Measurements from ENCODE around the gene RPTOR.

Gene RPTOR

GRCh38 chr17:80902197-80902962 lies 357.7 kb downstream of the RPTOR start:
- DNase-seq = no peak

GRCh38 chr17:80902963-80903611 lies 358.4 kb downstream of the RPTOR start:
- no peak for DNase-seq

- DNase-seq = no peak
Observed at GRCh38 chr17:80904036-80904753, 359.6 kb downstream of the RPTOR start.

DNA sequence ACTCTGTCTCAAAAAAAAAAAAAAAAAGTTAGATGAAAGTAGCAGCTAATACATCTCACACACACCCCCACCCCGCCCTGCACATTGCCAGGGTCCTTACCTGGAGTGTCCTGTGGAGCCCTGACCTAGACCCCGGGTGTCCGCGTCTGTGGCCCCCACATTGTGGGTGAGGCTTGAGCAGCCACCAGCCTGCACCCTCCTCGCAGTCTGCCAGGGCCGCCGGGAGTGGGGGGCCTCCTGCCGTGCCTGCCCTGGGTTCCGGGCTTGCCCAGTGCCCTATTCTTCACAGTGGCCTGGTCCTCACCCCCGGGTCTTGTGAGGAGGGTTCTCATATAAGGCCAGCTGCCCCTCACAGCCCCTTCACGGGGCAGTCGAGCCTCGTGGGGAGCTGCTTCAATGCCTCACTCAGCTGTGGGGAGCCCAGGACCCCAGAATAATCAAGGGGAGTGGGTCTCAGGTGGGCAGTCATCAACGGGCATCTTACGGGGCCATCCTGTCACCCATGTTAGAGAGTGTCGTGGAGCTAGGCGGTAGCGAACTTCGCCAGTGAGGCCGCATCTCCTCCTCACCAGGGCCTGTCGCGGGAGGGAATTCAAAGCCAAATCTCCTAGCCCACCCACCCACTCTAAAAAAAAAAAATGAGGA lies 361.1 kb downstream of the RPTOR start:
- no peak for DNase-seq

GRCh38 chr17:80906364-80907259 lies 362.0 kb downstream of the RPTOR start:
- no peak for DNase-seq

GRCh38 chr17:80907281-80907680 lies 362.6 kb downstream of the RPTOR start:
- no peak for DNase-seq

DNA sequence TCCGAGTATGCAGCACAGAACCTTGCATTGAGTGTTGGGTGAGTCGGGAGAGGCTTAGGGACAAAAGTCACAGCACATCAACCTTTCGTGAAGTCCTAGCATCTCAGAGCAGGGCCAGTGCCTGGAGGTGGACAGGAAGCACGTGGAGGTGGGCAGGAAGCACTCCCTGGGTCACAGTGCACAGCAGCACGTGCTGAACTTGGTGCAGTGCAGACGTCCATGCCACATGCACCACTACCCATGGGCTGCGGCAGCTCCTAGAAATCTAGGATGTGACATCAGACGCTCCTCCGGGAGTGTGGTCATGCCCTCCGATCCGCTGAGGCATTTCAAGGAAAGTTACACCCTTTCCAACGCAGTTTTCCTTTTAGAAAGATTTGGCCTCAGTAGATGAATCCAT lies 363.6 kb downstream of the RPTOR start:
- no peak for DNase-seq

- no peak for DNase-seq
Observed at GRCh38 chr17:80908776-80909175, 364.1 kb downstream of the RPTOR start.

DNA sequence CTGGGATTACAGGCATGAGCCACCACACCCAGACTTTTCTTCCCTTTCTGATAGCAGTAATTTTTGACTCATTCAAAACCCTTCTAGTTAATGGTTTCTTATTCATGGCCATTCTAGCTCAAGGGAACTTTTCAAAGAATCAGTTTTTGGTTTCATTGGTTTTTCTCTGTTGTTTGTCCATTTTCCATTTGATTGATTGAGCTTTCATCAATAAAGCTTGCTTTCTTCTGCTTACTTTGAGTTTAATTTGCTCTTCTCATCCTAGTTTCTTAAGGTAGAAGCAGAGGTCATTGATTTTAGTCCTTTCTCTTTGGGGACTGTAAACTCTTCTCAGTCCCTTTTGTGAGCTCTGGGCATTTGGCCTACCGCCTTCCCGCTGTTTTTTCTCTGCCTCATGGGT lies 365.0 kb downstream of the RPTOR start:
- DNase-seq = no peak

DNA sequence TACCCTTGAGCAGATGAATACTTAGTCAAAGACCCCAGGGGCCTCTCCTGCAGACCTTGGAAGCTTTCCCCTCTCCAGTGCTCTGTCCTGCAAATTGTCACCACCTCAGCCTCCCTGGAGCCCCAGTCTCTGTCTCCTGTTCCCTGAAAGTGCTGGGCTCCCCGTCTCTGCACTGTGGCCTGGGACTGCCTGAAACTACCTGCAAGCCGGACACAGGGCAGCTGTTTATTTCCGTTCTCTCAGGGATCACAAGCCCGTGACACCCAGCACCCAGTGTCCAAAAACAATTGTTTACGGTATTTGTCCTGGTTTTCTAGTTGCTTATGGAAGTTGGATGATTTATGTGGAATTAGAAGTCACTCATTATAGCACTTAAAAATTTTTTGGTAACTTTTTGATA lies 365.4 kb downstream of the RPTOR start:
- DNase-seq = no peak

- DNase-seq = no peak
Observed at GRCh38 chr17:80912476-80912875, 367.8 kb downstream of the RPTOR start.

GRCh38 chr17:80913928-80914821 lies 369.5 kb downstream of the RPTOR start:
- no peak for DNase-seq

DNA sequence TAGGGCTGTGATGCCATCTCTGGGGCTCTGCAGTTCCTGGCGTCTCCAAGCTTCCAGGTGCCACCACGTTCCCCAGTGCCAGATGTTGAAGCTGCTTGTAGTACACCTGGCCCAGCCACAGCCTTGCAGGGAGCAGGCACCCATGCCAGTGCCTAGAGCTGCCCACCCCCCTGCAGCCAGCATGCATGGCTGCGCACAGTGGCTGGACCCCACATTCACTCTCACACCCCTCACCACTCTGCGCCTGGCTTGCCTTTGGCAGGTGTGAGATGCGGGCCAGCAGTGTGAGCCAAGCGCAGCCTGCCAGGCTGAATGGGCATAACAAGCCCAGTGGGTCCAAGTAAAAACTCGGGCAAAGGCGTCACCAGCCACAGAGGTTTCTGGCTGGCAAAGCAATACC lies 371.6 kb downstream of the RPTOR start:
- no peak for DNase-seq

DNA sequence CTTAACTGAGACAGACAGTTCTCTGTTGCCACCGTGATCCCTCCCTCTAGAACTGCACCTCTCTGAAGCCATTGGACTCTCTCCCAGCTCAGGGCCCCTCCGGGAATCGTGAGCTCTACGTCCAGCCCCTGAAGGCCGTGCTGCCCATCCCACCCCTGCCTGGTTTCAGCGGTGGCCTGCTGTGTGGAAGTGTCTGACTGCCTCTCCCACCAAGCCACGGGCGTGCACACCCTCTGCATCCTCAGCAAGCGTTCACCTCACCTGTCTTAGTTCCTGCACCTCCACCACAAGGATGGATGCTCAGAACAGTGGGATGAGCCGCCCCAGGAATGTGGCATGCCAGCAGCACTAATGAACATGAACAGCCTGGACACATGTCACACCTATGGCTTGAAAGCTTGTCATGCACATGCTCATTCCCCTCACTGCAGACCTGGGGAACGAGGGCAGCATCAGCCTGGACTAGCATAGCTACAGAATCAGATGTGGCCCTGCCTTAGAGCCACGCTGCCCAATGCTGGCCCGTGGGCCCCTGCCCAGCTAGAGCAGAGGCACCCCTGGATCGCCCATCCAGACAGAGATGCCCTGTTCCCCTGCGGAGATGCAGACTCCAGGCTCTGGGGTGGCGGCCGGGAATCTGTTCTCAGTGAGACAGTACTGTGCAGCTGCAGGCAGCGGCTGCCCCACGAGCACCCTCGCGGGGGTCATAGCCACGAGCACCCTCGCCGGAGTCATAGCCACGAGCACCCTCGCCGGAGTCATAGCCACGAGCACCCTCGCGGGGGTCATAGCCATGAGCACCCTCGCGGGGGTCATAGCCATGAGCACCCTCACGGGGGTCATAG lies 373.3 kb downstream of the RPTOR start:
- DNase-seq = no peak

DNA sequence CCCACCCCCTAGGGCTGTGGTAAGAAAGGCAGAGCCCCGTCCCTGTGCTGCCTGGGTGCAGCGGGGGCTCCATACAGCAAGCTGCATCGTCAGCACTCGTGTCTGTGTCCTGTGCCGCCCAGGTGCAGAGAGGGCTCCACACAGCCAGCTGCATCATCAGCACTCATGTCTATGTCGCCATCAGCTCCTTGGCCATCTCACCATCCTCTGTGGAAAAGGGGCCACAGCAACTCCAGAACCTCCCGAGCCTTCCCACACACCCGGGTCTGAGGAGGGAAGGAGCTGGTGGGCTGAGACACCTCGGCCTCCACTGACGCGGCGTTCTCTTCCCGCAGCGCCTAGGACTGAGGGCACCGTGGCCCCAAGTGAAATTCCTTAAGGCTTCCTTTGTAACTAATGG lies 374.1 kb downstream of the RPTOR start:
- DNase-seq = no peak

DNA sequence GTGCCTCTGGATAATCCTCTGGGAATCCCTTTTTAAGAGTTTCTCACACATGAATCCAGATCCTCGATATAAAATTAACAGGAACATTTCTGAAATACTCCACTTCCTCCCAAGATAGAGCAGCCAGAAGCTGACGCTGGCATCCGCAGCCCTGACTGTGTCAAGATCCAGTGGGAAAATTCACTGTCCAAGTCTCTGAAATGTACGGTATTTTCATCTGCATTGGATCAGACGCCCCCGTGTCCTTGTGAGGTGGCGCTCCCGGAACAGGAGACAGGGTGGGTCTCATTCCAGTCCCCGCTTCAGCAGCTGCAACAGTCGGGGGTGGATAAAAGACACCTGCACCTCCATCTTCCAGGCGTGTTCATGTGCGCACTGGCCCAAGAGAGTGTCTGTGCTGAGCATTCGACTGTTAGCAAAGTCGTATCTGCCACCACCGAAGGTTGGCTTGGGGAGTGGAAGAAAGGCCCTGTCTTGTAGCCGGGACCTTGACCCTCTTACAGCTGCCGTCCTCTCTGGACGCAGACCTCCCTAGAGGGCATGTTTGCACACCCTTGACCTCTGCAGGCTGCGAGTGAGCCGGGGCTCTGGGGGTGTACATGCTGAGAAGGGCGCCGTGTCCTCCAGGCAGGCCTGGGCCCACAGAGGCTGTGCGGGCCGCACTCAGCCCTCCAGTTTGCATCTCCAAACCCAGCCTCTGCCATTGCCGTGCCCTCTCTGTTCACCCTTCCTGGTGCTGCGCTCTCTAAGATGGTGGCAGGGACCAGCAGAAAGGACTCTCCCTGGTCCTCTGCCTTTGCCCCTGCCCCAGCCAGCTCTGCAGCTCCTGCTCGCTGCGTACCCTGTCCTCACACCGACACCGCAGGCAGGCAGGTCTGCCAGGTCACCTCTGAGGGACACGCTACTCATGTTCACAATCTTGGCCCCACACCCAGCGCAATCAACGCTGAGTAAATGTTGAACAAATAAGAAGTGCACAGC lies 375.0 kb downstream of the RPTOR start:
- DNase-seq = no peak

GRCh38 chr17:80920441-80920840 lies 375.8 kb downstream of the RPTOR start:
- no peak for DNase-seq

DNA sequence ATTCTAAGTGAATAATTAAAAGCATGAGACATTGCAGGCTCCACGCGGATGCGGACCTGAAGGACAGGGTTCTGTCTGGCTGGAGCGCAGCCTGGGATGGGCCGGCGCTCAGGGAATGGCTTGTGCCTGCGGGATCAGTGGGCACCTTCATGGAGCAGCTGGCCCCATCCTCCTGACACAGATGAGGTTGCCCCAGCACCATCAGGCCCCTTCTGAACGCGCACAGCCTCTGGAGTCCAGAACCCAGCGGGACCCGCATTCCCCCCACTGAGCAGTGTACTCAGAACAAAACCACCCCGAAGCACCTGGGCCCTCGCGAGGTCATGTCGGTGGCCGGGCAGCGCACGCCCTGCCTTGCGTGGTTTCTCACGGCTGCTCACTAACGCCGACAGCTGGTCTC lies 376.5 kb downstream of the RPTOR start:
- DNase-seq = no peak

Measured in CD4-positive, alpha-beta T cell treated with Interferon alpha-2 for 1 hour (primary cell).